ENCODE data around the gene C4orf36.
"Not testable (repeated sequence)": the region's sequence is repeated elsewhere in the genome, so short reads cannot be mapped to it uniquely, and the experiment has no call there.

Gene C4orf36

GRCh38 chr4:86917212-86918039 is 25.2 kb upstream of the C4orf36 start:
- DNase-seq (ENCODE audit: low read depth, low spot score) = no peak

GRCh38 chr4:86916392-86916791 is 24.2 kb upstream of the C4orf36 start:
- DNase-seq (ENCODE audit: low read depth, low spot score) = no peak

- peak; percentile 58 for DNase-seq (ENCODE audit: low read depth, low spot score)
These were observed 18.8 kb upstream of the C4orf36 start for GRCh38 chr4:86910820-86911684.

- no peak for DNase-seq (ENCODE audit: low read depth, low spot score)
These were observed 18.1 kb upstream of the C4orf36 start for GRCh38 chr4:86910369-86910768.

GRCh38 chr4:86909546-86910295 is 17.5 kb upstream of the C4orf36 start:
- no peak for DNase-seq (ENCODE audit: low read depth, low spot score)

- no peak for DNase-seq (ENCODE audit: low read depth, low spot score)
These were observed 16.0 kb upstream of the C4orf36 start for GRCh38 chr4:86908251-86908657.

GRCh38 chr4:86901864-86902263 is 9.6 kb upstream of the C4orf36 start:
- DNase-seq (ENCODE audit: low read depth, low spot score) = no peak

GRCh38 chr4:86898562-86898961 is 6.3 kb upstream of the C4orf36 start:
- DNase-seq (ENCODE audit: low read depth, low spot score) = peak; percentile 13

GRCh38 chr4:86896596-86896995 is 4.4 kb upstream of the C4orf36 start:
- DNase-seq (ENCODE audit: low read depth, low spot score) = no peak

GRCh38 chr4:86895692-86896488 is 3.7 kb upstream of the C4orf36 start:
- DNase-seq (ENCODE audit: low read depth, low spot score) = peak; percentile 79

- no peak for DNase-seq (ENCODE audit: low read depth, low spot score)
These were observed 2.2 kb upstream of the C4orf36 start for GRCh38 chr4:86894455-86894854.

- DNase-seq (ENCODE audit: low read depth, low spot score) = no peak
These were observed 914 bp upstream of the C4orf36 start for GRCh38 chr4:86893136-86893535.

GRCh38 chr4:86892636-86892960 is 376 bp upstream of the C4orf36 start:
- no peak for DNase-seq (ENCODE audit: low read depth, low spot score)

GRCh38 chr4:86890790-86891189 is 1.4 kb downstream of the C4orf36 start:
- peak; percentile 9 for DNase-seq (ENCODE audit: low read depth, low spot score)

GRCh38 chr4:86879641-86880040 is 12.6 kb downstream of the C4orf36 start:
- DNase-seq (ENCODE audit: low read depth, low spot score) = no peak

- DNase-seq (ENCODE audit: low read depth, low spot score) = no peak
These were observed 13.6 kb downstream of the C4orf36 start for GRCh38 chr4:86878640-86879039.

- DNase-seq (ENCODE audit: low read depth, low spot score) = no peak
These were observed 15.1 kb downstream of the C4orf36 start for GRCh38 chr4:86876894-86877685.

- DNase-seq (ENCODE audit: low read depth, low spot score) = not testable (repeated sequence)
These were observed 16.8 kb downstream of the C4orf36 start for GRCh38 chr4:86875436-86875835.

GRCh38 chr4:86872135-86872534 is 20.1 kb downstream of the C4orf36 start:
- no peak for DNase-seq (ENCODE audit: low read depth, low spot score)

- no peak for DNase-seq (ENCODE audit: low read depth, low spot score)
These were observed 21.7 kb downstream of the C4orf36 start for GRCh38 chr4:86870442-86871069.

Data from astrocyte of the hippocampus (primary cell).